Measurements from ENCODE around the gene LMTK2.
"Not testable (repeated sequence)": the region's sequence is repeated elsewhere in the genome, so short reads cannot be mapped to it uniquely, and the experiment has no call there.

LMTK2 gene

DNA sequence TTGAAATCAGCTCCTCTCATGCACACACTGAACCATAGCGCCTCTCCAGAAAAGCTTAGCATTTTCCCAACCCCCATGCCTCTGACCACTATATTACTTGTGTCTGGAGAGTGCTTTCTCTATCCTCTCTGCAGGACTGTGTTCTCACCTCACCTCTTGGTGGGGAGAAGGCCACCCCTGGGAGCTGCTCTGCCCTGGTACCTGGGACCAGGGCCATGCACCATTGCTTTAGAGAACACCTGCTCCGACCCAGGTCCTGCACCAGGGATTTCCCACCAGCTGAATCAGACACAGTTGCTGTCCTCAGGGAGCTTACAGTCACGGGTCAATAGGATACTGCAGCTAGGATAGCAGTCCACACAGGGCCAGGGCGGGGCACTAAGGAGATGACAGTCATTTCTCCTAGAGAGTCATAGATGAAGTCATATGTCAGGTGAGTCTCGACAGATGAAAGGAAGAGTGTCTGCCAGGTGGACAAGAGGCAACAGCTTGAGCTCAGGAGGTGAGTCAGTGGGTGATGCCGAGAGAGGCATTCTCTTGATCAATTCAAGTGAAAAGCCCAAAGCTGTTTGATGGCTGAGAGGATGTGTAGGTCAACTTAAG is 619 bp upstream of the LMTK2 start:
- no peak for DNase-seq (ENCODE audit: low spot score)

DNA sequence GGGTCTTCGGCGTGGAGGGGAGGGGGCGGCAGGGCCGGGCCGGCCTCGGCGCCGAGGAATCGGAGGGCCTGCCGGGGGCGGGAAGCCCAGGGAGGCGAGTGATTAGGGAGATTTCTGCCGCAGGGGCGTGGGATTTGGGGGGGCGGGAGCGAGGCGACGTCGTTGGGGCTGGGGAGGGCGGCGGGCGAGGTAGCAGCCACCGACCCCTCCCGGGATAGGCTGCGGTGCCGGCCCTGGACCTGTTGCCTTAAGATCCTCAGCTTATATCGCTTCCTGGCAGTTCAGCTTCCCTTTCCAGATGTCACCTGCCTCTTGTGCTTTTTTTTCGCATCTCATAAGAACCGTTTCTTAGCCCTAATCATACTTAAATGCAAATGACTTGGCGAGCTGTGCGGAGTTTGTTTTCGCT is 655 bp downstream of the LMTK2 start:
- DNase-seq (ENCODE audit: low spot score), result peak; percentile 45

GRCh38 chr7:98110249-98111022 is 3.8 kb downstream of the LMTK2 start:
- no peak for DNase-seq (ENCODE audit: low spot score)

DNA sequence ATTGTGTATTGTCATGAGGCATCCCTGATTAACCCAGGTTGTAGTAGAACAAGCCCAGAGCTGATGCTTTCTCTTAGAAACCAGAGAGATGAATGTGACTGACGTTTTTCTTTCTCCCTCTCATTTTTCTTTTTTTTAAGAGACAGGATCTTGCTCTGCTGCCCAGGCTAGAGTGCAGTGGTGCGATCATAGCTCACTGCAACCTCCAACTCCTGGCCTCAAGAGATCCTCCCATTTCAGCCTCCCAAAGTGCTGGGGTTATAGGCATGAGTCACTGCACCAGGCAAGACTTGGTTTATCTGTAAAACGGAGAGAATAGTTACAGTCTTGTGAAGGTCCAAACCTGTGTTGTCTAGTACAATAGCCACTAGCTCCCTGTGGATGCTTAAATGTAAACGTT is 5.4 kb downstream of the LMTK2 start:
- DNase-seq (ENCODE audit: low spot score), result no peak

- no peak for DNase-seq (ENCODE audit: low spot score)
Measured at GRCh38 chr7:98115746-98116525, 9.3 kb downstream of the LMTK2 start.

DNA sequence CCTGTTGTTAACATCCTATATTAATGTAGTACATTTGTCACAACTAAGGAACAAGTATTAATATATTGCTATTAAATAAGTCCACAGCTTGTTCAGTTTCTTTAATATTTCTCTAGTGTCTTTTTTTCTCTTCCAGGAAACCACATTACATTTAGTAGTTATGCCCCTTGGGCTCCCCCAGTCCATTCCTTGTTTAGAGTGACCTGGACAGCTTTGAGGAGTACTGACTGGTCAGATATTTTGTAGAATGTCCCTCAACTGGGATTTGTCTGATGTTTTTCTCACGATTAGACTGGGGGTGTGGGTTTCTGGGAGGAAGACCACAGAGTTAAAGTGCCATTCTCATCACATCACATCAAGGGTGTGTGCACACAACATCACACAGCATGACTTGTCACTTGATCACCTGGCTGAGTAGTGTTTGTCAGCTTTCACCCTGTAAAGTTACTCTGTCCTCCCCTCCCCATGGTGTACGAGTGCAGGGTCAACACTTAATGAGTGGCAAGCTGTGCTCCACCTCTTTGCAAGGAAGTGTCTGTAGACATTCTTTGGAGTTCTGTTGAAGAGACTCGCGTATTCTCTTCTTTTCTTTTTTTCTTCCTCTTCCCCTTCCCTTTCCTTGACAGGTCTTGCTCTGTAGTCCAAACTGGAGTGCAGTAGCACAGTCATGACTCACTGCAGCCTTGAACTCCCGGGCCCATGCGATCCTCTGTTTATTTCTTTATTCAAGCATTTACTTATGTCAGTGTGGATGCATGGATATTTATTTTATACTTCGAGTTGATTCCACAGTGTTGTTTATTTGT is 10.2 kb downstream of the LMTK2 start:
- no peak for DNase-seq (ENCODE audit: low spot score)

GRCh38 chr7:98119256-98119918 is 12.7 kb downstream of the LMTK2 start:
- peak; percentile 77 for DNase-seq (ENCODE audit: low spot score)

GRCh38 chr7:98120559-98120958 is 13.9 kb downstream of the LMTK2 start:
- no peak for DNase-seq (ENCODE audit: low spot score)

GRCh38 chr7:98121388-98121787 is 14.7 kb downstream of the LMTK2 start:
- not testable (repeated sequence) for DNase-seq (ENCODE audit: low spot score)

DNA sequence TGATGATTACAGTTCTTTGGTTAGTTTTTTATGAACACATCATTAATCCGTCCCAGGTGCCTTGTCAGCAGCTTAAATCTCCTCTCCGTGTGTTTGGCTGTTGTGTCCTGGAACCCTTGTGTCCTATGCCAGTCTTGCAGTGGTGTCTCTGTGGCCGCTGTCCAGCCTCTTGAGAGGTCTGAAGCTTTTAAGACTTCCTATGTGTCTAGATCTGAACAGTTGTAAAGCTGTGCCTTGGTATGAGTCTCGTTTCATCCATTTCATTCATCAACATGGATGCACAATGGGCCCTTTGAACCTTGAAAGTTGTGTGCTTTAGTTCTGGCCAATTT is 16.7 kb downstream of the LMTK2 start:
- no peak for DNase-seq (ENCODE audit: low spot score)

- DNase-seq (ENCODE audit: low spot score), result no peak
Measured at GRCh38 chr7:98125759-98126158, 19.1 kb downstream of the LMTK2 start.

- DNase-seq (ENCODE audit: low spot score), result no peak
Measured at GRCh38 chr7:98126311-98127142, 19.9 kb downstream of the LMTK2 start.

GRCh38 chr7:98128346-98128745 is 21.7 kb downstream of the LMTK2 start:
- no peak for DNase-seq (ENCODE audit: low spot score)

GRCh38 chr7:98130959-98131358 is 24.3 kb downstream of the LMTK2 start:
- DNase-seq (ENCODE audit: low spot score), result no peak

- DNase-seq (ENCODE audit: low spot score), result no peak
Measured at GRCh38 chr7:98133181-98133580, 26.5 kb downstream of the LMTK2 start.

GRCh38 chr7:98133621-98134303 is 27.1 kb downstream of the LMTK2 start:
- DNase-seq (ENCODE audit: low spot score), result peak; percentile 21

DNA sequence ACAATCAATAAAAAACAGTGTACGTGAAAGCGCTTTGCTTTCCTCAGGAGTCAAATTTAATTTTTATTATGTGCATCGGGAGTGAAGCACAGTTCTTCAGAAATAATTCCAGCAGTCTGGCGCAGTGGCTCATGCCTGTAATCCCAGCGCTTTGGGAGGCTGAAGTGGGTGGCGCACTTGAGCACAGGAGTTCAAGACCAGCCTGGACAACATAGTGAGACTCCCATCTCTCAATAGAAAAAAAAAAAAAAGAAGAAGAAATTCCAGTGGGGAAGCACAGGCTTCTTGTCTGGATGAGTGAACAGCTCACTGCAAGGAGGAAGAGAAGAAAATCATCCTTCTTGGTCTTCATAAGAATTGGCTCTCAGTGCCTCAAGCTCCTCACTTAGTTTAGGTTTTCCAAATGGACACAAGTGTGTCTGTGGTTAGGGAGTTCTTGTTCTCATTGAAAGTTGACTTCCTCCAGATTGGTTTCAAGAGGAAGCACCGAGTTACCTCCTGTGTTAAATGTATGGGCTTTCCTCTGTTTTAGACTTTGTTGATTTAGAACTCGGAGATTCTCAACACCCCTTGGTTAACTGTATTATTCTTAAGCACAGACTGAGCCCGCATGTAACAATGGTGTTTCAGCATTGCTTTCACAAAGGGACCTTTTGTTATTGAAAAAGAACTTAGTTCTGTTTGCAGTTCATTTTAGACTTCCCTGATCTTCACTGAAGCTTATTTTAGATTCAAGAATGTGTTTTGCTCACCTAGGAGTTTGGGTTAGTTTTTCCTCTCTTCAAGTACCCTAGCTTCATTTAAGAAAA is 28.0 kb downstream of the LMTK2 start:
- no peak for DNase-seq (ENCODE audit: low spot score)

- DNase-seq (ENCODE audit: low spot score), result no peak
Measured at GRCh38 chr7:98135984-98136383, 29.3 kb downstream of the LMTK2 start.

- no peak for DNase-seq (ENCODE audit: low spot score)
Measured at GRCh38 chr7:98136423-98136822, 29.8 kb downstream of the LMTK2 start.

Data from GM03348 (cell line).